Esophagus squamous epithelium (tissue), 4 donors: ENCODE results near the gene TLK1.

Experiments used
- POLR2A ChIP-seq, 4 donors: fragments of 450-650 bp; IDR thresholded peaks; one replicate each; pipeline ENCODE4 v1.6.1; 2017; ENCODE audit warnings: antibody characterized with exemption in 4 of 4, mild to moderate bottlenecking in 4 of 4, moderate library complexity in 3 of 4
- TF ChIP-seq, protein P1 (sequence below), 6 experiments: fragments of 450-650 bp in 4 of 6; fragments of 200-600 bp in 2 of 6; sonication (generic) in 2 of 6; IDR thresholded peaks; one replicate each; pipeline ENCODE4 v1.5.1; 2016 to 2019; ENCODE audit warnings: antibody characterized with exemption in 6 of 6, mild to moderate bottlenecking in 4 of 6, moderate library complexity in 4 of 6

DNA sequence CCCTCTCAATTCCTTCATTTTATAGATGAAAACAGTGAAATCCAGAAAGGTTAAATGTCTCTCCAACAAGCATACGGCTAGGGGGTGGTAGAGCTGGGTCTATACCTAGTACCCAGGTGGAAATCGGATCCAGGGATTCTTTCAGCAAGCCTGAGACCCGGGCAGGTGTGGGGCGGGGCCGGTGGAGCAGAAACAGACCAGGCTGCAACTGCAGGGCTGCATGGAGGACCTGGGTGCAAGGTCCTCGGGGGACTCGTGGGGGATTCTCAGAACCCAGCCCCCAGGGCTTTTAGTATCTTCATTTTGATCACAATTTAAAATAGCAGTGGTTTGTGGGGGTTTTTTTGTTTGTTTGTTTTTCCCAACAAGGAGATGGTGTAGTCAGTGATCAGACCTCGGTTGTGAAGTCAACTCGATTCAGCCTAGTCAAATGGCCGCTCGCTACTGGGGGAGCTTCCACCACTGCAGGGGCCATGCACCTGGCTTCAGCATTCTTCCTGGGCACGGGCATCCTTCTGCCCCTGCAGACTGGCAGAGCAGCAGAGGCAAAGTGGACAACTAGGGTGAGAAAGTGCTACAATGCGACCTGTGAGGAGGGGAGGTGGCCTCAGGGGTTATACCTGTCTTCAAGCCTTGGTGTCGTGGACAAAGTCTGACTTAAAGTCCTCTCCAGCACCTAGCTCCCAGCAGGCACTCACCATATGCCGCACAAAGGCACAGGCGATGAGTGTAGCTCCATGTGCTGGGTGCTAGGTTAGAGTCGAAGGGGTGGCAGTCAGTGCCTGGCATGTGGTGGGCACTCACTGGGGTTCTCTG lies 185.4 kb downstream of the TLK1 start:
- TF ChIP-seq, protein P1, sequence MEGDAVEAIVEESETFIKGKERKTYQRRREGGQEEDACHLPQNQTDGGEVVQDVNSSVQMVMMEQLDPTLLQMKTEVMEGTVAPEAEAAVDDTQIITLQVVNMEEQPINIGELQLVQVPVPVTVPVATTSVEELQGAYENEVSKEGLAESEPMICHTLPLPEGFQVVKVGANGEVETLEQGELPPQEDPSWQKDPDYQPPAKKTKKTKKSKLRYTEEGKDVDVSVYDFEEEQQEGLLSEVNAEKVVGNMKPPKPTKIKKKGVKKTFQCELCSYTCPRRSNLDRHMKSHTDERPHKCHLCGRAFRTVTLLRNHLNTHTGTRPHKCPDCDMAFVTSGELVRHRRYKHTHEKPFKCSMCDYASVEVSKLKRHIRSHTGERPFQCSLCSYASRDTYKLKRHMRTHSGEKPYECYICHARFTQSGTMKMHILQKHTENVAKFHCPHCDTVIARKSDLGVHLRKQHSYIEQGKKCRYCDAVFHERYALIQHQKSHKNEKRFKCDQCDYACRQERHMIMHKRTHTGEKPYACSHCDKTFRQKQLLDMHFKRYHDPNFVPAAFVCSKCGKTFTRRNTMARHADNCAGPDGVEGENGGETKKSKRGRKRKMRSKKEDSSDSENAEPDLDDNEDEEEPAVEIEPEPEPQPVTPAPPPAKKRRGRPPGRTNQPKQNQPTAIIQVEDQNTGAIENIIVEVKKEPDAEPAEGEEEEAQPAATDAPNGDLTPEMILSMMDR (IDR thresholded peaks at IDR 0.05): no peak
- TF ChIP-seq POLR2A (IDR thresholded peaks at IDR 0.05): no peak
